H1 (cell line): Measurements from ENCODE around the gene CTIF. TPM values are rescaled to one million over a fixed set of nuclear protein-coding genes. Genes with fewer than 3 reads are reported as not detected.

Source experiments
- CTCF ChIA-PET: fragments of 300-600 bp; sonication (Branson Sonifier 250); formaldehyde crosslinking; loops from one replicate; lab custom pipeline; 2021; ENCODE audit not compliant: partially characterized antibody; lab: Charles Lee
- POLR2A ChIA-PET: fragments of 300-600 bp; sonication (Branson Sonifier 250); formaldehyde crosslinking; loops from one replicate; lab custom pipeline; 2021; ENCODE audit warnings: inconsistent platforms; ENCODE audit not compliant: partially characterized antibody; lab: Charles Lee
- DNase-seq, 2 experiments: peaks; one replicate each; pipeline versions ENCODE4 v3.0.0 to v3.0.0-alpha.2; 2010 to 2022; ENCODE audit warnings: low spot score in 2 of 2, low read depth in 1 of 2, mixed read lengths in 1 of 2
- FAIRE-seq: peaks from 2 replicates; lab custom pipeline; 2011; peaks lifted over from hg19 to GRCh38; lab: Jason Lieb, UNC
- H2AFZ ChIP-seq: 2 replicates; pipeline ENCODE4 v1.8.1; 2012; ENCODE audit warnings: low read length, inconsistent platforms
- H2AK5ac ChIP-seq: 2 replicates; pipeline ENCODE4 v1.6.1; 2013; ENCODE audit warnings: low read depth, low read length
- H2BK120ac ChIP-seq: replicated peaks from 2 replicates; pipeline ENCODE3; 2013; ENCODE audit warnings: low read depth, low read length, inconsistent platforms
- H2BK12ac ChIP-seq: 2 replicates; pipeline ENCODE4 v1.6.1; 2013; ENCODE audit warnings: low read depth, low read length
- H2BK15ac ChIP-seq: 2 replicates; pipeline ENCODE4 v1.6.1; 2013; ENCODE audit warnings: low read length
- H2BK20ac ChIP-seq: 2 replicates; pipeline ENCODE4 v1.6.1; 2013; ENCODE audit warnings: low read length
- H2BK5ac ChIP-seq: 2 replicates; pipeline ENCODE4 v1.6.1; 2013; ENCODE audit warnings: low read depth, low read length
- H3K14ac ChIP-seq: 2 replicates; pipeline ENCODE4 v1.6.1; 2013; ENCODE audit warnings: inconsistent platforms; ENCODE audit not compliant: insufficient read length
- H3K18ac ChIP-seq: 2 replicates; pipeline ENCODE4 v1.6.1; 2013; ENCODE audit warnings: low read length; ENCODE audit errors: extremely low read depth
- H3K23ac ChIP-seq: 2 replicates; pipeline ENCODE4 v1.6.1; 2013; ENCODE audit warnings: inconsistent platforms; ENCODE audit not compliant: insufficient read length
- H3K23me2 ChIP-seq: 2 replicates; pipeline ENCODE4 v1.6.1; 2013; ENCODE audit warnings: low read depth, low read length
- H3K27ac ChIP-seq: 2 replicates; pipeline ENCODE4 v1.6.1; 2011; ENCODE audit warnings: low read depth, low read length, inconsistent platforms
- H3K27me3 ChIP-seq, 4 experiments: replicated peaks in 1 of 4; 1 replicate in 1 of 4; 2 replicates in 3 of 4; pipeline versions ENCODE4 v1.6.1 to v1.8.1; 2011 to 2013; ENCODE audit warnings: low read length in 3 of 4, mild to moderate bottlenecking in 3 of 4, inconsistent platforms in 2 of 4, mixed read lengths in 2 of 4, moderate library complexity in 1 of 4; ENCODE audit not compliant: control insufficient read depth in 3 of 4, insufficient read depth in 3 of 4; ENCODE audit errors: extremely low read depth in 1 of 4
- H3K36me3 ChIP-seq, 4 experiments: 2 replicates each; pipeline versions ENCODE4 v1.6.1 to v1.8.1; 2011 to 2013; ENCODE audit warnings: mild to moderate bottlenecking in 4 of 4, low read length in 3 of 4, moderate library complexity in 2 of 4, control low read depth in 1 of 4, inconsistent platforms in 1 of 4; ENCODE audit not compliant: insufficient read depth in 4 of 4, control insufficient read depth in 2 of 4
- H3K4ac ChIP-seq: replicated peaks from 2 replicates; pipeline ENCODE3; 2013; ENCODE audit warnings: low read length, low read depth, mixed read lengths, inconsistent platforms; ENCODE audit not compliant: insufficient read length
- H3K4me1 ChIP-seq, 4 experiments: replicated peaks in 1 of 4; 1 replicate in 1 of 4; 2 replicates in 3 of 4; pipeline versions ENCODE4 v1.6.1 to v1.8.1; 2011 to 2013; ENCODE audit warnings: low read length in 3 of 4, inconsistent platforms in 2 of 4, mixed read lengths in 1 of 4; ENCODE audit not compliant: insufficient read depth in 4 of 4, control insufficient read depth in 3 of 4
- H3K4me2 ChIP-seq, 2 experiments: 2 replicates each; pipeline versions ENCODE4 v1.6.1 to v1.8.1; 2011 to 2013; ENCODE audit warnings: low read depth in 2 of 2, low read length in 2 of 2, control low read depth in 1 of 2, inconsistent platforms in 1 of 2, mild to moderate bottlenecking in 1 of 2; ENCODE audit not compliant: insufficient read depth in 1 of 2
- H3K4me3 ChIP-seq, 4 experiments: fragments of 200-600, 300-600 bp in 1 of 4; sonication (generic), shearing (Covaris generic), sonication (Bioruptor Twin) in 1 of 4; 2 replicates each; pipeline versions ENCODE4 v1.5.1 to v1.8.1; 2011 to 2016; ENCODE audit warnings: low read length in 4 of 4, low read depth in 3 of 4, control low read depth in 2 of 4, inconsistent platforms in 2 of 4, mild to moderate bottlenecking in 2 of 4, mixed read lengths in 1 of 4, moderate library complexity in 1 of 4; ENCODE audit not compliant: insufficient read depth in 2 of 4; ENCODE audit errors: extremely low read depth in 1 of 4
- H3K56ac ChIP-seq: replicated peaks from 2 replicates; pipeline ENCODE3; 2013; ENCODE audit warnings: low read depth, mild to moderate bottlenecking, mixed read lengths, low read length, inconsistent platforms; ENCODE audit not compliant: insufficient read length
- H3K79me1 ChIP-seq: 2 replicates; pipeline ENCODE4 v1.6.1; 2013; ENCODE audit warnings: low read depth, low read length, control low read depth
- H3K79me2 ChIP-seq, 2 experiments: 2 replicates each; pipeline versions ENCODE4 v1.6.1 to v1.8.1; 2012 to 2013; ENCODE audit warnings: low read length in 2 of 2, mild to moderate bottlenecking in 2 of 2, inconsistent platforms in 1 of 2; ENCODE audit not compliant: insufficient read depth in 2 of 2, control insufficient read depth in 1 of 2
- H3K9ac ChIP-seq, 4 experiments: replicated peaks in 1 of 4; 1 replicate in 1 of 4; 2 replicates in 3 of 4; pipeline versions ENCODE4 v1.6.1 to v1.8.1; 2011 to 2013; ENCODE audit warnings: low read depth in 3 of 4, low read length in 3 of 4, control low read depth in 2 of 4, mild to moderate bottlenecking in 2 of 4, moderate library complexity in 2 of 4, inconsistent platforms in 1 of 4; ENCODE audit errors: extremely low read depth in 1 of 4
- H3K9me3 ChIP-seq, 2 experiments: 2 replicates each; pipeline versions ENCODE4 v1.6.1 to v1.8.1; 2012 to 2013; ENCODE audit warnings: mild to moderate bottlenecking in 2 of 2, moderate library complexity in 2 of 2, control low read depth in 1 of 2, inconsistent platforms in 1 of 2, low read depth in 1 of 2, low read length in 1 of 2, mixed read lengths in 1 of 2; ENCODE audit not compliant: insufficient read depth in 2 of 2
- H4K20me1 ChIP-seq, 2 experiments: replicated peaks in 1 of 2; 2 replicates each; pipeline versions ENCODE3 to v1.8.1; 2011 to 2013; ENCODE audit warnings: inconsistent platforms in 2 of 2, low read length in 2 of 2, mild to moderate bottlenecking in 1 of 2; ENCODE audit not compliant: insufficient read depth in 2 of 2, control insufficient read depth in 1 of 2
- H4K5ac ChIP-seq: 2 replicates; pipeline ENCODE4 v1.6.1; 2013; ENCODE audit warnings: low read length, low read depth, mixed read lengths, inconsistent platforms; ENCODE audit not compliant: insufficient read length
- H4K8ac ChIP-seq: 2 replicates; pipeline ENCODE4 v1.8.0; 2013; ENCODE audit warnings: mild to moderate bottlenecking, moderate library complexity, low read length, inconsistent platforms; ENCODE audit not compliant: insufficient read depth; ENCODE audit errors: extremely low read depth
- H4K91ac ChIP-seq: replicated peaks from 2 replicates; pipeline ENCODE3; 2013; ENCODE audit warnings: low read length, mixed read lengths, inconsistent platforms; ENCODE audit not compliant: insufficient read length
- CEBPB ChIP-seq: IDR thresholded peaks from 2 replicates; pipeline ENCODE4 v1.6.1; 2012; ENCODE audit warnings: low read depth, low read length
- CTBP2 ChIP-seq: IDR thresholded peaks from 2 replicates; pipeline ENCODE4 v1.7.0; 2011; ENCODE audit warnings: borderline replicate concordance, mild to moderate bottlenecking, moderate library complexity, mixed read lengths, low read length; ENCODE audit not compliant: insufficient read depth, insufficient read length
- GTF2F1 ChIP-seq: IDR thresholded peaks from 2 replicates; pipeline ENCODE4 v1.6.1; 2012; ENCODE audit warnings: low read depth, low read length, improper control_type of control experiment, borderline replicate concordance
- HDAC2 ChIP-seq, 2 experiments: fragments of 300-600 bp in 1 of 2; sonication (generic) in 1 of 2; IDR thresholded peaks; 2 replicates each; pipeline ENCODE4 v1.6.1; 2011 to 2012; ENCODE audit warnings: low read depth in 2 of 2, low read length in 2 of 2, mild to moderate bottlenecking in 2 of 2, moderate library complexity in 2 of 2, borderline replicate concordance in 1 of 2, inconsistent platforms in 1 of 2
- MAFK ChIP-seq: IDR thresholded peaks from 2 replicates; pipeline ENCODE4 v1.6.1; 2012; ENCODE audit warnings: low read depth, mild to moderate bottlenecking, improper control_type of control experiment, low read length
- NRF1 ChIP-seq: IDR thresholded peaks from 2 replicates; pipeline ENCODE4 v1.6.1; 2011; ENCODE audit warnings: mild to moderate bottlenecking, low read depth, low read length, improper control_type of control experiment
- RAD21 ChIP-seq, 2 experiments: IDR thresholded peaks in 1 of 2; conservative IDR thresholded peaks in 1 of 2; 2 replicates each; pipeline ENCODE4 v1.6.1; 2011; ENCODE audit warnings: low read depth in 2 of 2, low read length in 2 of 2, improper control_type of control experiment in 1 of 2, inconsistent platforms in 1 of 2, mild to moderate bottlenecking in 1 of 2, moderate library complexity in 1 of 2
- RFX5 ChIP-seq: IDR thresholded peaks from 2 replicates; pipeline ENCODE4 v1.6.1; 2011; ENCODE audit warnings: low read depth, low read length, improper control_type of control experiment, borderline replicate concordance
- RXRA ChIP-seq: IDR thresholded peaks from 2 replicates; pipeline ENCODE4 v1.6.1; 2011; ENCODE audit warnings: low read depth, mild to moderate bottlenecking, low read length, moderate library complexity; ENCODE audit not compliant: insufficient read depth
- SP2 ChIP-seq: IDR thresholded peaks from 2 replicates; pipeline ENCODE4 v1.6.1; 2012; ENCODE audit warnings: mild to moderate bottlenecking, low read length, inconsistent platforms
- SUZ12 ChIP-seq: fragments of 200-600 bp; sonication (generic); IDR thresholded peaks from 2 replicates; pipeline ENCODE4 v1.6.1; 2012; ENCODE audit warnings: mild to moderate bottlenecking, inconsistent platforms, low read length, moderate library complexity, mixed read lengths
- USF2 ChIP-seq: IDR thresholded peaks from 2 replicates; pipeline ENCODE4 v1.6.1; 2011; ENCODE audit warnings: low read length, improper control_type of control experiment
- WGBS, 2 experiments: shearing (Covaris generic) in 1 of 2; methylation state at CpG; one replicate each; pipeline versions ENCODE4 v1.1.6 to v1.1.7; 2013 to 2015; ENCODE audit warnings: low lambda C conversion rate in 2 of 2, mixed read lengths in 2 of 2, inconsistent platforms in 1 of 2, low coverage in 1 of 2, missing lambda C conversion rate in 1 of 2; ENCODE audit not compliant: insufficient replicate concordance in 2 of 2, insufficient coverage in 1 of 2, insufficient read length in 1 of 2; ENCODE audit errors: extremely low coverage in 1 of 2, missing lambda C conversion rate in 1 of 2; 5-methylcytosine and 5-hydroxymethylcytosine counted together
- polyA plus RNA-seq, 7 experiments: library from polyadenylated mRNA; depleted of rRNA in 3 of 7; stranded (reverse) in 5 of 7; unstranded in 2 of 7; fragments of >200 nt in 5 of 7; fragments of 200-250 nt in 2 of 7; gene quantifications; 1 replicate in 5 of 7; 2 replicates in 1 of 7; 4 replicates in 1 of 7; pipeline versions ENCODE4 v1.2.1 to v1.2.3, GENCODE V29; 2011 to 2013; ENCODE audit warnings: missing spikeins in 2 of 7, mixed read lengths in 2 of 7
- total RNA-seq: library from RNA; stranded (reverse); fragmentation: NEBNext Ultra II Directional; extraction: Animal tissue kit (Norgen Biotek cat#: 25700); gene quantifications from 2 replicates; pipeline ENCODE4 v1.2.1, GENCODE V29; 2021

The CTIF gene
- total and polyA plus RNA-seq, 2 of the 8 experiments (the other 6 are each of a cell fraction or from before 2014, with no cell fraction given), result 9.0 to 17.8 TPM

GRCh38 chr18:48644029-48644428 lies 105.2 kb downstream of the CTIF start:
- POLR2A ChIA-PET, result no interaction called here
- no peak for TF ChIP-seq RAD21 (IDR thresholded peaks at IDR 0.05 in 1 of 2, conservative IDR thresholded peaks at IDR 0.05 in 1 of 2; ENCODE audit: low read depth in 2 of 2, low read length in 2 of 2)
- no peak for TF ChIP-seq CEBPB
- TF ChIP-seq RXRA, result no peak
- TF ChIP-seq SP2, result no peak
- no peak for TF ChIP-seq SUZ12
- TF ChIP-seq HDAC2 (IDR thresholded peaks at IDR 0.05; ENCODE audit: borderline replicate concordance in 1 of 2, low read depth in 2 of 2, low read length in 2 of 2), result no peak
- no peak for TF ChIP-seq MAFK
- TF ChIP-seq CTBP2, result no peak
- TF ChIP-seq NRF1, result no peak
- TF ChIP-seq USF2, result no peak
- no peak for TF ChIP-seq RFX5
- no peak for TF ChIP-seq GTF2F1

More at GRCh38 chr18:48644029-48644428, 105.2 kb downstream of the CTIF start:
- Histone ChIP-seq H3K4me2 (no peak overlapping the region), H3K9ac (no peak overlapping the region), H3K23ac (no peak overlapping the region), H3K36me3 (no peaks in the 10 kb centered on the region), H3K18ac (no peak overlapping the region), H3K27ac (no peak overlapping the region), H3K79me1 (no peaks in the 10 kb centered on the region), H4K8ac (no peak overlapping the region; the same call in 1 of the 2 replicates), H3K4ac (no peak overlapping the region), H3K79me2 (no peaks in the 10 kb centered on the region), H3K4me1 (peaks cover 0 to 5% (median 1%) of the 10 kb centered on the region in 4 experiments; a peak in 2 of 7 replicates), H2BK20ac (no peak overlapping the region), H4K5ac (no peak overlapping the region), H2AFZ (no peak overlapping the region), H4K91ac (no peak overlapping the region), H2BK120ac (no peak overlapping the region), H2BK15ac (no peak overlapping the region), H3K56ac (no peak overlapping the region), H2BK12ac (no peak overlapping the region), H3K27me3 (no peaks in the 10 kb centered on the region), H3K4me3 (no peak overlapping the region), H3K14ac (no peak overlapping the region), H3K9me3 (no peaks in the 10 kb centered on the region), H4K20me1 (peaks cover 0 to 3% of the 10 kb centered on the region in 2 experiments), H2AK5ac (no peak overlapping the region), H2BK5ac (no peak overlapping the region), H3K23me2 (no peaks in the 10 kb centered on the region; the same call in 1 of the 2 replicates)
- WGBS, 2 experiments, result 95% methylated on average over 5 of the region's 5 CpGs; no CpG with 5 or more reads in 1 of the 2 experiments
- FAIRE-seq (no peak), DNase-seq (no peak)
- CTCF ChIA-PET, result interaction anchor here (0.6 to 3.1 kb wide), 15 partner anchors 9 to 173 kb away, joined by 3 to 16 read pairs (median 4); no protein-coding TSS in a partner anchor
